GM19240 (cell line): ENCODE results near the gene UBE2E2.

Experiments used
- DNase-seq: peaks from one replicate; pipeline ENCODE4 v3.0.0; 2011; ENCODE audit warnings: low spot score; ENCODE audit not compliant: insufficient read length

UBE2E2 gene

DNA sequence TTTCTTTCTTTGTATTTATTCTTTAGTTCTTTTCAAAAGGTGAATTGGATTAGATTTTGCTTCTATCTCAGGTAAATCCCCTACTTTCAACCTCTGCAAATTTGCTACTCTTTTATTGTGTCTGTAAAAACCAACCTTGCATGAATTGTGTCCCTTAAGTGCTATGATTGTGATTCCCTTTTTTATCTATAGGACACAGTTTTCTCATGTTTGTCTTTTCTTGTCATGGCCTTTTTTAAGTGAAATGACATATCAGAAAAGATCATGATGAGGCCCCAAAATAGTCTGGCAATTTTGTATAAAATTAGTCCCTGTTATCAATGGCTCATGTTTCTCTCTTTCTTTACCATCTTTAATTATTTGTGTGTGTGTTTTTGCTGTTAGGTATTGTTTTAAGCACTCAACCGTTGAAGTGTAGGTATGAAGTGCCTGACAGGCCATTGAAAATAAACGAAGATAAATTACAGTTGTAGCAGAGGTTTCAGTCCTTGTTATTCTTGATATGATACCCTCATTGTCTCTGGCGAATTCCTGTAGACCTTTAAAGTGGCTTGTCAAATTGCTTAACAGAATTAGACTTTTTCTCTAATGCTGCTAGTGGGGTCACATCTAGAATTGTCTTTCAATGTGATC, 184.3 kb downstream of the UBE2E2 start:
- DNase-seq = no peak

DNA sequence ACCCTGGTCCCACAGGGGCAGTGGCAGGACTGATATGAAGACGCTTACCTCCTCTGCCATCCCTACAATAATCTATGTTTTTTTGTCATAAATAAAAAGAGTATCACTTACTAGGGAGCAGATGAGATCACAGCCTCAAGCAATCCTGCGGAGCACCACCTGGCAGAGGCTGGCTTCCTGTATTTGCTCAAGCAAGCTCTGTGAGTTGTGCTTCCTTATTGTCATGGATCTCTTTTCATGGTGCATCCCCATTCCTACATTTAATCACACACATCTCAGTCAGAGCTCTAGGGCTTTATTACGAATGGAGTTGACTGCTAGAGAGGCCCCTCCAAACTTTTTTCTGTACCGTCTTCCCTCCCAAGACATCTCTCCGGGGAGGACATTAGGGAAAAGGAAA, 186.0 kb downstream of the UBE2E2 start:
- no peak for DNase-seq

- no peak for DNase-seq
These were observed 186.6 kb downstream of the UBE2E2 start for GRCh38 chr3:23389686-23390085.

DNA sequence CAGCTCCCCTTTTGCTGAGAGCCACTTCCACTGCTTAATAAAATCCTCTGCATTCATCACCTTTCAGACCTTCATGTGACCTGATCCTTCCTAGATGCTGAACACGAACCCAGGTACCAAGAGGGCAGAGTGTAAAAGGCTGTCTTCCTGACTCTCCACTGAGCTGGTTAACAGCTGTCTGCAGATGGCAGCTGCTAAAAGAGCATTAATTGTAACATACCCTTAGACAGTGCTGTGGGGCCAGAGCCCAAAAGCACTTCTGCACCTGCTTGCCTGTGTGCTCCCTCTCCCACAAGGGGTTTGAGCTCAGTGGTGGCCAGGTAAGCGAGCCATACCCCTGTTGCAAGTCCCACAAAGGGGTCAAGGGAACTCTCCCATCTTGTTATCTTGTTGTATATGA, 187.3 kb downstream of the UBE2E2 start:
- no peak for DNase-seq

- DNase-seq = no peak
These were observed 187.9 kb downstream of the UBE2E2 start for GRCh38 chr3:23390989-23391553.

- DNase-seq = no peak
These were observed 192.0 kb downstream of the UBE2E2 start for GRCh38 chr3:23395115-23395514.

GRCh38 chr3:23396746-23397145, 193.6 kb downstream of the UBE2E2 start:
- DNase-seq = no peak

DNA sequence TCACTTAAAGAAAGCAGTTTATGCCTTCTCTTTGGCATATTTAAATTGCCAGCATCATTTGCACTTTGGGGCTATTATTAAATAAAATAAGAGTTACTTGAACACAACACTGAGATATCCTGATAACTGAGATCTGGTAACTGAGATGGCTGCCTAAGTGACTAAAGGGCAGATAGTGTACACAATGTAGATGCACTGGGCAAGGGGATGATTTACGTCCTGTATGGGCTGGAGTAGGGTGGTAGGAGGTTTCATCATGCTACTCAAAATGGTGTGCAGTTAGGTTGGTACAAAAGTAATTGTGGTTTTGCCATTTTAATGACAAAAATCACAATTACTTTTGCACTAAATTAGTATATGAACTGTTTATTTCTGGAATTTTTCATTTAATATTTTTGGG, 196.1 kb downstream of the UBE2E2 start:
- no peak for DNase-seq

GRCh38 chr3:23402728-23403492, 199.8 kb downstream of the UBE2E2 start:
- DNase-seq = no peak

DNA sequence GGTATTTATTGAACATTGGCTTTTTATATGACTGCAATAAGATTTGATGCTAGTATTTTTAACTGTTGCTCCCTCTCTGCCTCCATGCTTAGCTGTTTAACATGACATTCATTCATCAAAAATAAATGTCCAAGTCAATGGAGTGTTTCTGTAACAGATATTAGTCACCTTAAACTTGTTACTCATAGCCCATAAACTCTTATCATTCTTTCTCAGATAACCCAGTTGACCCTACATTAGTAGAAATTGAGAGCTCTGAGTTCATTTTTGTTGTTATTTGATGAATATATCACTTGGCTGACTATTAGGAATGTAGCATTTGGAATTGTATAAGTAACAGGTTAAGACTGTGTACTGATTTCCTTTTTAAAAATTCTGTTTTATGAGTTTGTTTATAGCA, 201.1 kb downstream of the UBE2E2 start:
- no peak for DNase-seq

- DNase-seq = no peak
These were observed 202.0 kb downstream of the UBE2E2 start for GRCh38 chr3:23405081-23405480.

DNA sequence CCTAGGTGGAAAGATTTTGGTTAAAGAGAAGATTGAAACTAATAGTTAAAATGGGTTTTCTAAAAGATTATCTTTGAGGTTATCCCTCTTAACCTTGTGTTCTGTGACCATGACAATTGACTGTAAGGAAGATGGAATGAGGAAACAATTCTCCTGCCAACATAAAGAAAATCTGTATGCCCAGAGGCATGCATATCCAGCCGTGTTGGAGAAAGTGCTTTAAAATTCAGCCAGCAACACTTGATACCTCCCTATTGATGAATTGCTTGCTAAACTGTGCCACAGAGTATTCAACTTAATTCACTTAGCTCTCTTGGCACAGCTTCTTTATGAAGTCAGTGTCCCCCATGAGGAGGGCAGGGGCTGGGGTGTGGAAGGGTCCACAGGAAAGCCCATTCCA, 203.5 kb downstream of the UBE2E2 start:
- no peak for DNase-seq

GRCh38 chr3:23418026-23418425, 214.9 kb downstream of the UBE2E2 start:
- DNase-seq = no peak

DNA sequence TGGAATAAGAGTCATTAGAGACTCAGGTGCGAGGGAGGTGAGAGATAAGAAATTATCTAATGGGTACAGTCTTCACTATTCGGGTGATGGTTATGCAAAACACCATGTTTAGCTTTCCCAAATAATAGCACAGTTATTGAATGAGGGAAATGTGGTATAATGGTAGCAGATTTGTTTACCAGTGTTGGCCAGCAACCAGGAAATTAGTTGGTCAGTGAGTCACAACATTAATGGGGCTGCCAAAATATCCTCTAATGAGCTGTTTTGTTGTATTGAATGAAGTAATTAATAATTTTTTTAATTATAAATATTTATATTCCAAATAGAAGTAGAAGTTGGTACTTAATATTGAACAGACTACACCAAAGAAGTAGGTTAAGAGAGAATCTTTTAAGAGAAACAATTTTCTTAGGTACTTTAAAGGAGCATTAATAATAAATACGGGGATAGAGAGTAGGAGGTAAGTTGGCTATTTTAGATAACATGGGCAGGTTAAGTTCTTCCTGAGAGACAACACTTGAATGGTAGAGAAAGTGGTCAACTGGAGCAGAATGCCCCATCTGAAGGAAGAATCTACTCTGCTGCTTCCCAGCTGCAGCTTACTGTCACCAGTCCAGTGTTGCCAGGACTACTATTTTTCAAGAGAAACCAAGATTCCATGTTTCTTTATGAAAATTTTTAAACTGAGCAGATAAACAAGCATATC, 218.8 kb downstream of the UBE2E2 start:
- DNase-seq = no peak

DNA sequence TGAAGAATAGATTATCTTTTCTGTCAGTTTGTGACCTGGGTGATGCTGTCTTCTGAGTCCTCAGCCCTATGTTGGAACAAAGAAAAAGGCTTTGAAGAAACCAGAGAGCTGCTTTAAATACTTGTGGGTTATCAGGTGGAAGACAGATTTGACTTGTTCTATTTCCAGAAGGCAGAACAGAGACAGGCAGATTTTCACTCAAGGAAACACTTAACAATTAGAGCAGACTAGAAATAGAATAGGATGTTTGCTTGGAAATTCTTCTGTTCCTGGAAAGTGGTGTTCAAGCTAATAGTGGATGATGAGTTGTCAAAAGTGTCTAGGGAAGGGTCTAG, 219.4 kb downstream of the UBE2E2 start:
- DNase-seq = no peak

- DNase-seq = no peak
These were observed 222.3 kb downstream of the UBE2E2 start for GRCh38 chr3:23425410-23425809.

DNA sequence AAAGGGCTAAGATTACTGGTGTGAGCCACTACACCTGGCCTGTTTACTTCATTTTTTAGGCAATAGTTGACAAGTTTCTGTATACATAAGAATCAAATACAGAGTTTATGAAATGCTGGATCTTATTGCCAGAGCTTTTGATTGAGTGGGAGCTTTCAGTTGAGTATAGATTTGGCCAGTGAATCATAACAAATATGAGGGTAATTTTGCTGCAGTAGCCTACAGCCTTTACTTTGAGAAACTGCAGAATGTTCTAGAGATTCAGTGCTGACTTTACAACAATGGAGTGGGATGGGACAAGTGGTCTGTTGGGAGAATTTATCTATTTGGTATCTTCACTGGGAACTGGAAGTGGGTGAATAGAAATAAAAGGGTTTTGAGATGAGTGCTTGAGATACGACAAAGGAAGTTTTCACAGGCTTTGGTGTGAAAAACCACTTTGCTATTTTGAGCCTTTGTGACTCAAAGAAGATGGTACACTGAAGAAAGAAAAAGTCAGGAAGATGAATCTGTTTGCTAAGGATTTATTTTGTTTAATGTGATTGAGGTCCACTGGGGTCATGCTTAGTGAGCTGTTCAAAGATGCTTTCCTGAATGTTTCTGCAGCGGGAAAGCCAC, 227.8 kb downstream of the UBE2E2 start:
- DNase-seq = no peak

DNA sequence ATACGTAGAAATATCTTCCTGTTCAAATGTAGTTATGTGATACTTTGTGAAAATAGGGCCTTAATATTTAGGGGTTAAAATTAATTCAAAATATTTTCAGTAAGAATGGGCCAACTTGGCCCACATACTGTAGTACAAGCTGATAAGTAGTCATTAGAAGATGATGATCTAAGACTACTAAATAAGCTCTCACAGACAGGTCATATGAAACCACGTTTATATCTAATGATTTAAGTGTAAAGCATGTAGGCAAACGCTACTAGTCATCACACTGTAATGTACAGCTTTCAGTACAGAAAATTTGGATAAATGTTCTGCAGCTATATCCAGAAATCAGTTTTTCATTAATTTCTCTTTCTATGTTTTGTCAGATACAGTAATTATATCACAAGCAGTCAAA, 228.6 kb downstream of the UBE2E2 start:
- no peak for DNase-seq

GRCh38 chr3:23435318-23435717, 232.2 kb downstream of the UBE2E2 start:
- no peak for DNase-seq

DNA sequence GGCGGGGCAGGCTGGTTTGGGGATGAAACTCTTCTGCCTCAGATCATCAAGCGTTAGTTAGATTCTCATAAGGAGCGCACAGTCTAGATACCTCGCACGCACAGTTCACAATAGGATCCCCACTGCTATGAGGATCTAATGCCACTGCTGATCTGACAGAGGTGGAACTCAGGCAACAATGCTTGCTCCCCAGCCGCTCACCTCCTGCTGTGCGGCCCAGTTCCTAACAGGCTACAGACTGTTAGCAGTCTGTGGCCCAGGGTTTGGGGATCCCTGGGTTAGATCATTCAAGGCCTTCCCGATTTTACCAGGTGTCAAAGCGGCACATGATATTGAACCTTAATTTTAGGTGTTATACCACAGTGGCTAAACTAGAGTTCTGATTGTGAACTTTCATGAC, 232.8 kb downstream of the UBE2E2 start:
- DNase-seq = no peak

GRCh38 chr3:23437484-23438145, 234.5 kb downstream of the UBE2E2 start:
- DNase-seq = no peak
